Neural cell (in vitro differentiated cells): Measurements from ENCODE around the gene CIT. TPM values are rescaled to one million over a fixed set of nuclear protein-coding genes. Genes with fewer than 3 reads are reported as not detected.
A peak's percentile ranks its signal among the peaks of the same experiment; 100 is the strongest.

ENCODE experiments used
- H2AFZ ChIP-seq: fragments of 200-600, 300-800 bp; sonication (generic), shearing (Covaris generic); 2 replicates; pipeline ENCODE4 v1.6.0; 2014; ENCODE audit warnings: low read depth, mild to moderate bottlenecking, antibody characterized with exemption, low read length, moderate library complexity
- H3F3A ChIP-seq: fragments of 200-600 bp; shearing (Covaris generic); 2 replicates; pipeline ENCODE4 v1.6.1; 2016; ENCODE audit warnings: mild to moderate bottlenecking, moderate library complexity, mixed read lengths, antibody characterized with exemption, low read length; ENCODE audit not compliant: insufficient read depth, poor library complexity, severe bottlenecking
- H3K27ac ChIP-seq: fragments of 200-600, 300-800 bp; sonication (generic), shearing (Covaris generic); 2 replicates; pipeline ENCODE4 v1.5.1; 2014; ENCODE audit warnings: mild to moderate bottlenecking, low read length, moderate library complexity
- H3K27me3 ChIP-seq: fragments of 300-800, 200-600 bp; sonication (generic), shearing (Covaris generic); 2 replicates; pipeline ENCODE4 v1.6.0; 2014; ENCODE audit warnings: mild to moderate bottlenecking, low read depth, low read length, moderate library complexity; ENCODE audit not compliant: insufficient read depth
- H3K36me3 ChIP-seq: fragments of 300-800, 200-600 bp; sonication (generic), shearing (Covaris generic); 2 replicates; pipeline ENCODE4 v1.5.1; 2014; ENCODE audit warnings: mild to moderate bottlenecking, antibody characterized with exemption, low read length, moderate library complexity; ENCODE audit not compliant: insufficient read depth
- H3K4me2 ChIP-seq: fragments of 300-800, 200-600 bp; sonication (generic), shearing (Covaris generic); 2 replicates; pipeline ENCODE4 v1.6.0; 2014; ENCODE audit warnings: mild to moderate bottlenecking, low read length
- H3K4me3 ChIP-seq: fragments of 300-800, 200-600 bp; sonication (generic), shearing (Covaris generic); 2 replicates; pipeline ENCODE4 v1.5.1; 2014; ENCODE audit warnings: mild to moderate bottlenecking, low read length, moderate library complexity
- H3K79me2 ChIP-seq: fragments of 200-600 bp; shearing (Covaris generic); replicated peaks from 2 replicates; pipeline ENCODE4 v1.6.0; 2014; ENCODE audit warnings: mild to moderate bottlenecking, low read length, moderate library complexity; ENCODE audit not compliant: insufficient read depth
- H3K9ac ChIP-seq: fragments of 300-800, 200-600 bp; sonication (generic), shearing (Covaris generic); 2 replicates; pipeline ENCODE4 v1.6.1; 2016; ENCODE audit warnings: mild to moderate bottlenecking, low read length, mixed read lengths
- H3K9me2 ChIP-seq: fragments of 200-600 bp; shearing (Covaris generic); 2 replicates; pipeline ENCODE4 v1.6.1; 2016; ENCODE audit warnings: mild to moderate bottlenecking, low read length, mixed read lengths; ENCODE audit not compliant: insufficient read depth
- H3K9me3 ChIP-seq: fragments of 200-600, 300-800 bp; sonication (generic), shearing (Covaris generic); 2 replicates; pipeline ENCODE4 v1.6.1; 2016; ENCODE audit warnings: mild to moderate bottlenecking, mixed run types, low read length, moderate library complexity, mixed read lengths
- H4K20me1 ChIP-seq: fragments of 200-600 bp; shearing (Covaris generic); 2 replicates; pipeline ENCODE4 v1.6.1; 2016; ENCODE audit warnings: mild to moderate bottlenecking, mixed run types; ENCODE audit not compliant: insufficient read depth
- CTCF ChIP-seq: fragments of 450-650 bp; IDR thresholded peaks from 2 replicates; pipeline ENCODE4 v1.5.1; 2014; ENCODE audit warnings: antibody characterized with exemption, mild to moderate bottlenecking, moderate library complexity; ENCODE audit not compliant: poor library complexity, severe bottlenecking
- EP300 ChIP-seq: fragments of 450-650 bp; conservative IDR thresholded peaks from 2 replicates; pipeline ENCODE4 v1.6.1; 2014; ENCODE audit warnings: antibody characterized with exemption, mild to moderate bottlenecking, moderate library complexity; ENCODE audit not compliant: poor library complexity, severe bottlenecking
- EZH2 ChIP-seq: fragments of 200-600, 300-800 bp; shearing (Covaris generic), sonication (generic); IDR thresholded peaks from 2 replicates; pipeline ENCODE4 v1.6.1; 2014; ENCODE audit warnings: antibody characterized with exemption, low read length, borderline replicate concordance, mild to moderate bottlenecking; ENCODE audit not compliant: insufficient read depth, poor library complexity, severe bottlenecking
- MXI1 ChIP-seq: fragments of 450-650 bp; conservative IDR thresholded peaks from 2 replicates; pipeline ENCODE4 v1.6.1; 2014; ENCODE audit warnings: antibody characterized with exemption, mild to moderate bottlenecking; ENCODE audit not compliant: poor library complexity, severe bottlenecking
- POLR2AphosphoS5 ChIP-seq: IDR thresholded peaks from 2 replicates; pipeline ENCODE4 v1.6.1; 2012
- RAD21 ChIP-seq: fragments of 450-650 bp; conservative IDR thresholded peaks from 2 replicates; pipeline ENCODE4 v1.6.1; 2014; ENCODE audit warnings: antibody characterized with exemption, mild to moderate bottlenecking, moderate library complexity
- REST ChIP-seq: IDR thresholded peaks from 2 replicates; pipeline ENCODE4 v1.6.1; 2012; ENCODE audit warnings: borderline replicate concordance
- SMC3 ChIP-seq: fragments of 450-650 bp; conservative IDR thresholded peaks from 2 replicates; pipeline ENCODE4 v1.6.1; 2014; ENCODE audit warnings: antibody characterized with exemption, mild to moderate bottlenecking, moderate library complexity; ENCODE audit not compliant: poor library complexity
- TAF1 ChIP-seq: IDR thresholded peaks from 2 replicates; pipeline ENCODE4 v1.6.1; 2012; ENCODE audit warnings: low read depth
- polyA plus RNA-seq: library from polyadenylated mRNA; depleted of rRNA; stranded (reverse); fragments of >200 nt; gene quantifications from 2 replicates; pipeline ENCODE4 v1.2.3, GENCODE V29; 2014

Gene CIT
- polyA plus RNA-seq, 1 donor from 2014 or later, result 3.3 TPM

DNA sequence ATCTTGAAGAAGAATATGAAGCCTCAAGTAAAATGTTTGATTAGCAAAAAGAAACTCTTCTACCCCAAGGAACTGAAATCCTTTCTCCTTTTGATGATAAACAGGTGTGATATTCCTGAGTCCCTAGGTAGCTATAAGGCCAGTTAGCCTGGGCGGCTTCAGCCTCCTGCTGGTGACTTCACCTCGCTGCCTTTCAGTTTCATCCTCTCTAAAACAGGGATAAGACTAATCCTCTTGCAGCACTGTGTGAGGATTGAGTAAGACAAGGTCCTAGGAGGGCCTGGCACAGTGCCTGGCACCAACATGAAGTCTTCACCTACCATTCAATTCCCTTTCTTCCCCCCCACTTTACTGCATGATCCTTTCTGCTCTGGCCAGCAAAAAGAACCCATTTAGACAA lies 42.1 kb downstream of the CIT start:
- H3K9ac ChIP-seq, result no peak overlapping the region
- H2AFZ ChIP-seq, result no peak overlapping the region
- no peak overlapping the region for H3K4me2 ChIP-seq
- no peaks in the 10 kb centered on the region for H3K9me2 ChIP-seq
- no peaks in the 10 kb centered on the region for H3K36me3 ChIP-seq
- no peak overlapping the region for H3K27ac ChIP-seq
- H3K79me2 ChIP-seq, result no peaks in the 10 kb centered on the region
- H3K4me3 ChIP-seq, result no peak overlapping the region
- TF ChIP-seq EZH2 (no peak), MXI1 (no peak), RAD21 (no peak), SMC3 (no peak), CTCF (peak; percentile 12), TAF1 (no peak)
- H3K9me3 ChIP-seq, result no peaks in the 10 kb centered on the region
- no peaks in the 10 kb centered on the region for H3K27me3 ChIP-seq
- H4K20me1 ChIP-seq, result no peaks in the 10 kb centered on the region
- no peaks in the 10 kb centered on the region for H3F3A ChIP-seq

DNA sequence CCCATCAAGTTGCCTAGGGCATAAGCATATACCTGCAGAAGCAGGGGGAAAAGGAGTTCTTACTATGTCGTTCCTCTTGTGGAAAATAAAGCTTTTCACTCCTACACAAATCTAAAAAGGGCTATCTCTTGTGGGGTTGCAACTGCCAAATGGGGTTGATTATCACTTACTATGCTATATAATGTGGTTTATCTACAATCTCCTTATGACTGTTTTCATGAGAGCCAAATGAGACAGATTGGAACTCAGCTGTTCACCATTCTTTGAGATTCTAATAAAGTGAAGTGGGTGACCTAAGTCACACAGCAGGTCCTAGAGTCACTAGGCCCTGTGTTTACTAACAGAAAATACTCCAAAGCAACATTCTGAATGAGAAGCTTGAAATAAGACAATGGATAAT lies 47.7 kb downstream of the CIT start:
- H3K79me2 ChIP-seq, result no peaks in the 10 kb centered on the region
- H2AFZ ChIP-seq, result no peak overlapping the region
- H3K27ac ChIP-seq, result no peak overlapping the region
- H3K36me3 ChIP-seq, result no peaks in the 10 kb centered on the region
- H3K27me3 ChIP-seq, result no peaks in the 10 kb centered on the region
- no peaks in the 10 kb centered on the region for H3K9me2 ChIP-seq
- no peaks in the 10 kb centered on the region for H4K20me1 ChIP-seq
- TF ChIP-seq MXI1 (no peak), SMC3 (no peak), REST (no peak), RAD21 (no peak), CTCF (no peak), EZH2 (no peak), POLR2AphosphoS5 (no peak), EP300 (no peak), TAF1 (no peak)
- H3K9me3 ChIP-seq, result no peaks in the 10 kb centered on the region
- H3K9ac ChIP-seq, result no peak overlapping the region
- H3K4me3 ChIP-seq, result no peak overlapping the region
- no peaks in the 10 kb centered on the region for H3F3A ChIP-seq
- no peak overlapping the region for H3K4me2 ChIP-seq
